Activated CD4-positive, CD25-positive, alpha-beta regulatory T cell treated with anti-CD3 and anti-CD28 coated beads, Interleukin-2, amount 50 U/mL, for 16 hours (primary cell): ENCODE data around the gene LY6G6D.
A peak's percentile ranks its signal among the peaks of the same experiment; 100 is the strongest.

Experiments
- DNase-seq: peaks from one replicate; pipeline ENCODE4 v3.0.0-alpha.2; 2020; ENCODE audit warnings: low read depth, low spot score

Gene LY6G6D

GRCh38 chr6:31719001-31719400, 3.9 kb downstream of the LY6G6D start:
- DNase-seq, result no peak

GRCh38 chr6:31720196-31720770, 5.1 kb downstream of the LY6G6D start:
- no peak for DNase-seq

GRCh38 chr6:31721351-31722020, 6.3 kb downstream of the LY6G6D start, which contains the start of gene LY6G6C:
Gene LY6G6C (minus strand): TSS chr6:31721746. CDS start chr6:31721679, 67 bp downstream.
- DNase-seq, result no peak

- DNase-seq, result no peak
Observed at GRCh38 chr6:31722173-31722572, 7.0 kb downstream of the LY6G6D start.

- no peak for DNase-seq
Observed at GRCh38 chr6:31723245-31723979, 8.3 kb downstream of the LY6G6D start, which contains the start of gene MPIG6B. Gene MPIG6B (plus strand): TSS chr6:31723373. CDS start chr6:31723384, 11 bp downstream.

GRCh38 chr6:31723980-31724691, 9.0 kb downstream of the LY6G6D start:
- no peak for DNase-seq

GRCh38 chr6:31725502-31726350, 10.6 kb downstream of the LY6G6D start:
- no peak for DNase-seq

GRCh38 chr6:31727034-31727716, 12.0 kb downstream of the LY6G6D start:
- DNase-seq, result no peak

- no peak for DNase-seq
Observed at GRCh38 chr6:31727717-31728671, 12.8 kb downstream of the LY6G6D start.

GRCh38 chr6:31728767-31729514, 13.8 kb downstream of the LY6G6D start, which contains the start of gene DDAH2:
Gene DDAH2 (minus strand): TSS chr6:31729299. CDS start chr6:31729161, 138 bp downstream.
- DNase-seq, result no peak

GRCh38 chr6:31729515-31729978, 14.4 kb downstream of the LY6G6D start:
- peak; percentile 58 for DNase-seq

- no peak for DNase-seq
Observed at GRCh38 chr6:31729979-31730630, 15.0 kb downstream of the LY6G6D start.

- no peak for DNase-seq
Observed at GRCh38 chr6:31730631-31731086, 15.5 kb downstream of the LY6G6D start.

GRCh38 chr6:31732029-31732428, 16.9 kb downstream of the LY6G6D start:
- DNase-seq, result no peak

GRCh38 chr6:31733734-31734133, 18.6 kb downstream of the LY6G6D start:
- no peak for DNase-seq

- DNase-seq, result no peak
Observed at GRCh38 chr6:31734247-31734820, 19.2 kb downstream of the LY6G6D start.

GRCh38 chr6:31734821-31735406, 19.8 kb downstream of the LY6G6D start:
- DNase-seq, result peak; percentile 39
